ENCODE results near the gene NR1D1. TPM values are rescaled to one million over a fixed set of nuclear protein-coding genes. Genes with fewer than 3 reads are reported as not detected.

The NR1D1 gene
- total RNA-seq, 3 donors from 2014 or later: 9.3 to 15.0 (median 14.8) TPM

DNA sequence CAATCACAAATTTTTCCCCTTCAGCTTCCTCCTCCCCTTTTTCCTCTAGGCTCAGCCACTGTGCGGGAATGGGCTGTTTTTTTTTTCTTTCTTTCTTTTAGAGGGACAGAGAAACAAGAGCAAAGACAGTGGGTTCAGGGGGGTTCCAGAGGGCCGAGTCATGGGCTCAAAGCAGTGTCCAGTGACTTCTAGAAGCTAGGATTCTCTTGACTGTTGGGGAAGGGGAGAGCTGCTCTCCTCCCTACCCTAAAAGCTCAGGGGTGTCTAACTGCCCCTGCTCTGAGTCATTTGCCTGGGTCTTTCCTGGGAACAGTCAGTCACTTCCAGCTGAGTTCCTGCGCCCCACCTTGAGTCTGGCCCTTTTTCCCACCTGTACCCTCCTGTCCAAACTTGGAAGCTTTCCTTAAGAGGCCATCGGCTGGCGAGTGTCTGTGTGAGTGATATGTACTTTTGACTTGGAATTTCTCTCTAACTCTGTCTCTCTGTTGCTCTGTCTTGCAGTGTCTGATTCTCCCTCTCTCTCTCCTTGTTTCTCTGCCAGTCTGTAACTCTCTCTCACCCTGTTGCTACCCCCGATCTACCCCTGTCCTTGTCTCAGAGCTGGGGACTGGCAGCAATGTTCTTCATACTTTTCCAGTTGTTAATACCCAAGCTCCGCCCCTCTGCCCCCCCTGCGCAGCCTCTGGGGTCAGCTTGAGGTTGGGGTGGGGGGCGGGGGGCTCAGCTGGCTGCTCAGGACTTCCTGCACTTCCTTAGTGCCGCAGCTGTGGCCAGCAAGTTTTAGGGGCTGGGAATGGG, 35.2 kb downstream of the NR1D1 start:
- TF ChIP-seq, protein P1, sequence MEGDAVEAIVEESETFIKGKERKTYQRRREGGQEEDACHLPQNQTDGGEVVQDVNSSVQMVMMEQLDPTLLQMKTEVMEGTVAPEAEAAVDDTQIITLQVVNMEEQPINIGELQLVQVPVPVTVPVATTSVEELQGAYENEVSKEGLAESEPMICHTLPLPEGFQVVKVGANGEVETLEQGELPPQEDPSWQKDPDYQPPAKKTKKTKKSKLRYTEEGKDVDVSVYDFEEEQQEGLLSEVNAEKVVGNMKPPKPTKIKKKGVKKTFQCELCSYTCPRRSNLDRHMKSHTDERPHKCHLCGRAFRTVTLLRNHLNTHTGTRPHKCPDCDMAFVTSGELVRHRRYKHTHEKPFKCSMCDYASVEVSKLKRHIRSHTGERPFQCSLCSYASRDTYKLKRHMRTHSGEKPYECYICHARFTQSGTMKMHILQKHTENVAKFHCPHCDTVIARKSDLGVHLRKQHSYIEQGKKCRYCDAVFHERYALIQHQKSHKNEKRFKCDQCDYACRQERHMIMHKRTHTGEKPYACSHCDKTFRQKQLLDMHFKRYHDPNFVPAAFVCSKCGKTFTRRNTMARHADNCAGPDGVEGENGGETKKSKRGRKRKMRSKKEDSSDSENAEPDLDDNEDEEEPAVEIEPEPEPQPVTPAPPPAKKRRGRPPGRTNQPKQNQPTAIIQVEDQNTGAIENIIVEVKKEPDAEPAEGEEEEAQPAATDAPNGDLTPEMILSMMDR (IDR thresholded peaks at IDR 0.05): no peak
- intact Hi-C loops (cut with DNase I, micrococcal nuclease): loop anchor here in 1 of 2 donors (2.0 kb wide), 1 partner anchor 48 kb away; no protein-coding TSS in a partner anchor
- Histone ChIP-seq H3K9me3 (no peaks in the 10 kb centered on the region), H3K4me1 (ENCODE audit: low read depth) (peaks cover 54% of the 10 kb centered on the region), H3K36me3 (ENCODE audit: low read depth) (no peaks in the 10 kb centered on the region), H3K4me3 (no peak overlapping the region)
- ATAC-seq (no peak), DNase-seq (peak in 2 of 3 donors; percentile 42 to 43)

DNA sequence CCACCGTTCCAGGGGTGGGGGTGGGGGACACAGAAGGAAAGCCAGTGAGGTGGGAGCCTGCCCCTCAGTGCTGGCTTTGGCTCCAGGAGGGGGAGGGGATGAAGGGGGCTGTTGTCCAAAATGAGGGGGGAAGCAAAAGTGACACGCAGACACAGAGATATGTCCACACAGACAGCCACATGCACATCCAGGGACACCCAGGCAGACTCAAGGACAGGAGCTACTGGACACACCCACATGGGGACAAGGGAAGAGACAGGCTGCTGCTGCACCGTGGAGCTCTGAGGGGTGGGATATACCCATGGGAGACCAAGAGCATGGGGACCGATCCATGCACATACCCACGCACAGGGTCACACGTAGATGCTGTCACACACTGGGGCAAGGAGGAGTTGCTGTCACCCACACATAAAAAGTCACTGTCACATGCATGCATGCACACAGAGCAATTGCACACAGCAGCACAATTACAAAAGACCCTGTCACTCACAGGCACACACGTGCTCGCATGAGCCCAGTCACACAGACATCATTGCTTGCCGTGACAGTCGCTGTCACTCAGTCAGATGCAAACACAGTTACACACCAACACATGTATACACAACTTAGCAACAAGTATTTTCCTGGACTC, 36.4 kb downstream of the NR1D1 start:
- H3K4me1 ChIP-seq (ENCODE audit: low read depth): peaks cover 44% of the 10 kb centered on the region
- H3K9me3 ChIP-seq: no peaks in the 10 kb centered on the region
- no peaks in the 10 kb centered on the region for H3K36me3 ChIP-seq (ENCODE audit: low read depth)
- ATAC-seq (peak; percentile 25), DNase-seq (peak in 2 of 3 donors; percentile 45 to 52)
- H3K4me3 ChIP-seq: no peak overlapping the region
- intact Hi-C loops (cut with DNase I, micrococcal nuclease): loop anchor here in 1 of 2 donors (2.0 kb wide), 1 partner anchor 49 kb away; no protein-coding TSS in a partner anchor
- TF ChIP-seq, protein P1 (IDR thresholded peaks at IDR 0.05): no peak

DNA sequence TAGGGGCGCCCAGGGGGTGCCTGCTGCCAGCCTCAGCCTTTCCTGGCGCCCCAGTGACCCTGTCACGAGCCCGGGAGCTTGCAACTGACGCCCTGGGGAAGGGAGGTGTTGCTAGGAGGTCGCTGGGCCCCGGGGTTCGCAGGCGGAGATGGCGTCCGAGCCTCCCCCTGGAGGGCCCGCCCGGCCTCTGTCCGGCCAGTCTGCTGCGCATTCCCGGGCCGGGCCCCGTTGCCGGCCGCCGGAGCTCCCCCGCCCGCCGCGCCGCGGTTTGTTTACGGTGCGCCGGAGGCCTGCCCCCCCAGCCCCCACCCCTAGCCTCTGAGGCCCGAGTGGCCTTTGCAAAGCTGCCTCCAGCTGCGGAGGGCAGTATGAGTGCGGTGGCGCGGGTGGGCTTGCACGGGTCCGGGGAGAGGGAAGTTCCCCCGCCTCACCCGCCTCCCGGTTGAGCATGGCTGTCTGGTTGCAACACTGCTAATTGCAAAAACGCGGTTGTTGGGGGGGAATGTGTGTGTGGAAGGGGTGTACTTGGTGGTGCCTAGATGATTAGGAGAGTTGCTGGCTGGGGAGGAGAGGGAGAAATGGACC, 37.1 kb downstream of the NR1D1 start:
- Histone ChIP-seq H3K9me3 (no peaks in the 10 kb centered on the region), H3K4me1 (ENCODE audit: low read depth) (peaks cover 38% of the 10 kb centered on the region), H3K4me3 (peak overlapping the region; percentile 98), H3K36me3 (ENCODE audit: low read depth) (no peaks in the 10 kb centered on the region)
- DNase-seq (peak; percentile 59 to 78 (median 76)), ATAC-seq (peak; percentile 55)
- intact Hi-C loops (cut with DNase I, micrococcal nuclease): no loop called here
- TF ChIP-seq, protein P1 (IDR thresholded peaks at IDR 0.05): no peak

DNA sequence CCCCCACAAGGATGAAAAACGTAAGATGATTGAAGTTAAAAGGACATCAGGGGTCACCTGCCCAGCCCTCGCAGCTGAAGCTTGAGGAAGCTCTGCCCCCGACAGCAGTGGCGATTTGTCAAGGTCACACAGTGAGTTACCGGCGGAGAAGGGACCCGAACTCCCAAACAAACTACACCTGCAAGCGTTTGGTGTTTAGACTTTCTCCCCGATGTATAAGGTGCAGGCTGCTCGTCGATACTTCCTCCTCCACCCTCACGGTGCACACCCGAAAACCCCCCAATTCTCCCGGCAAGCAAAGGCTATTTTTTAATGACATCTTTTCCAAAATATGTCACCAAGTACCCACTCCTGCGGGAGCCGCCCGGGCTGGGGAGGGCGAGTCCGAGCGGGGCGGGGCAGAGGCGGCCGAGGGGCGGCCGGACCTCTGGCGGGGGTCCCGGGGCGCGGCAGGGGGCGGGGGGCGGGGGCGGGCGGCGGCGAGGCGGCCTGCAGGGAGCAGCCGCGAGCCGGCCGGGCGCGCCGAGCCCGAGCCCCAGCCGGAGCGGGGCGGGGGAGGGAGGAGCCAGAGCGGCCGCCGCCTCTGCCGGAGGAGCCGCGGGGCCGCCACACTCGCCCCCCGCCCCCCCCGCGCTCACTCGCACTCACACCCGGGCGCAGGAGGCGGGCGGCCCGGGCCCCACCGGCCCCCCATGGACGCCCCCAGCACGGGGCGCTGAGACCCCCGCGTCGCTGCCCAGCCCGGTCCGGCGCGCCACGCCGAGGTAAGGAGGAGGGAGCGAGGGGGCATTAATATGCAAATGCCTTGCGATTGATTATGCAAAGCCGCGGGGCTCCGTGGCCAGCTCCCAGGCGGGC, 37.8 kb downstream of the NR1D1 start, which contains the start of gene THRA:
THRA (plus strand) TSS at position 637 of the 858 bp plus-strand sequence. CDS start 11,524 bp downstream, outside the sequence.
- ATAC-seq (peak; percentile 85), DNase-seq (peak; percentile 77 to 84 (median 83))
- peaks cover 33% of the 10 kb centered on the region for H3K4me1 ChIP-seq (ENCODE audit: low read depth)
- no peaks in the 10 kb centered on the region for H3K36me3 ChIP-seq (ENCODE audit: low read depth)
- no peaks in the 10 kb centered on the region for H3K9me3 ChIP-seq
- TF ChIP-seq, protein P1 (IDR thresholded peaks at IDR 0.05): no peak
- intact Hi-C loops (cut with DNase I, micrococcal nuclease): no loop called here
- H3K4me3 ChIP-seq: peak within 1 kb of the TSS; percentile 98

DNA sequence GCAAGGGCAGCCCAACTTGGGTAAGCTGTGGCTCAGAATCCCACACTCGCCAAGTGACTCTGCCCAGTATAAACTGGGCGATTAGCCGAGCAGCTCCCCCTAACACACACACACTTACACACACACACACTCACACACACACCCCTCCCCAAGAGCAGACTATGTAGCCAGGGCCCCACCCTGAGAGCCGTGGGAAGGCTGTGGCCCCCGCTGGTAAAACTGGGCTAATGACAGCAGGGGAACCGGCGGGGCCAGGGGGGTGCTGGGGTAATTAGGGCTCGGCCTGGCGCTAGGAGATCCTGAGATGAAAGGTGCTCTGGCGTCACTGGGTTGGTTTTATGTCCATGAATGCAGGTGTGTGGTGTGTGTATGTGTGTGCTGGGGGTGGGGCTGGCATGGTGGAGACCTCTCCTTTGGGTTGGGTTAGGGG, 38.8 kb downstream of the NR1D1 start:
- TF ChIP-seq, protein P1 (IDR thresholded peaks at IDR 0.05): no peak
- Histone ChIP-seq H3K36me3 (ENCODE audit: low read depth) (no peaks in the 10 kb centered on the region), H3K9me3 (no peaks in the 10 kb centered on the region), H3K4me3 (no peak overlapping the region), H3K4me1 (ENCODE audit: low read depth) (peaks cover 29% of the 10 kb centered on the region)
- ATAC-seq (no peak), DNase-seq (peak in 2 of 3 donors; percentile 39 to 45)
- intact Hi-C loops (cut with DNase I, micrococcal nuclease): no loop called here

Measured in mucosa of descending colon (tissue), 3 donors.